Keratinocyte (primary cell): ENCODE measurements around the gene GNLY. TPM values are rescaled to one million over a fixed set of nuclear protein-coding genes. Genes with fewer than 3 reads are reported as not detected.

Experiments
- DNase-seq: peaks from one replicate; pipeline ENCODE4 v3.0.0-alpha.2; 2011; ENCODE audit warnings: low read depth, missing footprints, low spot score
- FAIRE-seq: peaks from 2 replicates; lab custom pipeline; 2011; peaks lifted over from hg19 to GRCh38; lab: Jason Lieb, UNC
- H2AFZ ChIP-seq: 2 replicates; pipeline ENCODE4 v1.6.0; 2012; ENCODE audit warnings: low read length, control low read depth, inconsistent platforms; ENCODE audit not compliant: control insufficient read depth
- H3K27ac ChIP-seq: 2 replicates; pipeline ENCODE4 v1.5.1; 2011; ENCODE audit warnings: low read length; ENCODE audit not compliant: control insufficient read depth, insufficient read depth
- H3K27me3 ChIP-seq: 3 replicates; pipeline ENCODE4 v1.6.0; 2011; ENCODE audit warnings: low read length; ENCODE audit not compliant: control insufficient read depth, insufficient read depth; ENCODE audit errors: extremely low read depth
- H3K36me3 ChIP-seq, 2 experiments: 2 replicates in 1 of 2; 3 replicates in 1 of 2; pipeline ENCODE4 v1.5.1; 2011; ENCODE audit warnings: low read length in 2 of 2, mild to moderate bottlenecking in 1 of 2; ENCODE audit not compliant: control insufficient read depth in 2 of 2, insufficient read depth in 2 of 2; ENCODE audit errors: extremely low read depth in 1 of 2
- H3K4me1 ChIP-seq: 3 replicates; pipeline ENCODE4 v1.5.1; 2011; ENCODE audit warnings: low read length; ENCODE audit not compliant: control insufficient read depth, insufficient read depth; ENCODE audit errors: extremely low read depth
- H3K4me2 ChIP-seq: 3 replicates; pipeline ENCODE4 v1.6.0; 2011; ENCODE audit warnings: low read depth, low read length; ENCODE audit not compliant: control insufficient read depth, insufficient read depth; ENCODE audit errors: extremely low read depth
- H3K4me3 ChIP-seq, 3 experiments: fragments of 200-600 bp in 1 of 3; sonication (generic) in 1 of 3; 2 replicates in 2 of 3; 3 replicates in 1 of 3; pipeline ENCODE4 v1.5.1; 2011 to 2016; ENCODE audit warnings: low read length in 3 of 3, mild to moderate bottlenecking in 3 of 3, control low read depth in 2 of 3, inconsistent platforms in 1 of 3, low read depth in 1 of 3, mixed read lengths in 1 of 3, mixed run types in 1 of 3, moderate library complexity in 1 of 3; ENCODE audit not compliant: control insufficient read depth in 2 of 3, insufficient read depth in 2 of 3; ENCODE audit errors: extremely low read depth in 1 of 3
- H3K79me2 ChIP-seq: 2 replicates; pipeline ENCODE4 v1.6.0; 2012; ENCODE audit warnings: low read length; ENCODE audit not compliant: control insufficient read depth, insufficient read depth
- H3K9ac ChIP-seq: 3 replicates; pipeline ENCODE4 v1.6.0; 2011; ENCODE audit warnings: low read length; ENCODE audit not compliant: control insufficient read depth, insufficient read depth; ENCODE audit errors: extremely low read depth
- H3K9me1 ChIP-seq: 3 replicates; pipeline ENCODE4 v1.6.0; 2011; ENCODE audit warnings: low read length; ENCODE audit not compliant: control insufficient read depth, insufficient read depth; ENCODE audit errors: extremely low read depth
- H3K9me3 ChIP-seq: 2 replicates; pipeline ENCODE4 v1.5.1; 2012; ENCODE audit warnings: low read depth, low read length; ENCODE audit not compliant: control insufficient read depth
- H4K20me1 ChIP-seq: 3 replicates; pipeline ENCODE4 v1.6.0; 2011; ENCODE audit warnings: low read length; ENCODE audit not compliant: control insufficient read depth, insufficient read depth; ENCODE audit errors: extremely low read depth
- CTCF ChIP-seq, 3 experiments: IDR thresholded peaks in 1 of 3; conservative IDR thresholded peaks in 1 of 3; optimal IDR thresholded peaks in 1 of 3; 2 replicates in 2 of 3; 3 replicates in 1 of 3; pipeline versions ENCODE3 to v1.5.1; 2011; ENCODE audit warnings: low read length in 3 of 3, mild to moderate bottlenecking in 3 of 3, moderate library complexity in 2 of 3, control low read depth in 1 of 3, inconsistent platforms in 1 of 3; ENCODE audit not compliant: insufficient read depth in 2 of 3; ENCODE audit errors: extremely low read depth in 1 of 3
- EZH2 ChIP-seq: IDR thresholded peaks from one replicate; pipeline ENCODE4 v1.6.1; 2012; ENCODE audit warnings: inconsistent platforms, mild to moderate bottlenecking, low read length, moderate library complexity
- dilution Hi-C: fragments of 300-500 bp; cut with MboI; formaldehyde crosslinking; loops from one replicate; pipeline ENCODE4 v1.7.0; 2020; ENCODE audit warnings: low sequenced_read_pairs; ENCODE audit not compliant: extremely low pct_ligation_motif_present
- polyA plus RNA-seq, 5 experiments: library from polyadenylated mRNA; depleted of rRNA in 3 of 5; stranded (reverse) in 3 of 5; stranded (forward) in 1 of 5; unstranded in 1 of 5; fragments of >200 nt; gene quantifications; 1 replicate in 1 of 5; 2 replicates in 3 of 5; 3 replicates in 1 of 5; pipeline versions ENCODE4 v1.2.1 to v1.2.3, GENCODE V29; 2011 to 2012; ENCODE audit warnings: missing spikeins in 2 of 5, low read depth in 1 of 5, low replicate concordance in 1 of 5

The GNLY gene
- polyA plus RNA-seq, 1 donor (not counting 4 experiments of a cell fraction or from before 2014, with no cell fraction given): not detected

GRCh38 chr2:85737481-85737880 is 43.3 kb downstream of the GNLY start:
- H3K79me2 ChIP-seq: no peaks in the 10 kb centered on the region
- no peak overlapping the region for H3K9ac ChIP-seq
- H3K9me1 ChIP-seq: no peaks in the 10 kb centered on the region
- H3K4me2 ChIP-seq: no peak overlapping the region
- no peaks in the 10 kb centered on the region for H3K9me3 ChIP-seq
- H4K20me1 ChIP-seq: no peaks in the 10 kb centered on the region
- no peak overlapping the region for H3K27ac ChIP-seq
- H3K4me3 ChIP-seq: no peak overlapping the region
- FAIRE-seq (no peak), DNase-seq (no peak)
- H3K27me3 ChIP-seq: peaks cover 44% of the 10 kb centered on the region
- no peaks in the 10 kb centered on the region for H3K36me3 ChIP-seq
- no peak overlapping the region for H2AFZ ChIP-seq
- no peak for TF ChIP-seq EZH2
- TF ChIP-seq CTCF (optimal IDR thresholded peaks at IDR 0.05 in 1 of 3, IDR thresholded peaks at IDR 0.05 in 1 of 3, conservative IDR thresholded peaks at IDR 0.05 in 1 of 3; ENCODE audit: extremely low read depth in 1 of 3, insufficient read depth in 2 of 3, low read length in 3 of 3): no peak
- dilution Hi-C loops: no loop called here
- peaks cover 12% of the 10 kb centered on the region for H3K4me1 ChIP-seq

GRCh38 chr2:85737961-85738360 is 43.8 kb downstream of the GNLY start:
- no peak overlapping the region for H3K4me3 ChIP-seq
- H2AFZ ChIP-seq: no peak overlapping the region
- dilution Hi-C loops: no loop called here
- DNase-seq: no peak
- no peak overlapping the region for H3K27ac ChIP-seq
- peaks cover 16% of the 10 kb centered on the region for H3K4me1 ChIP-seq
- no peaks in the 10 kb centered on the region for H3K36me3 ChIP-seq
- no peaks in the 10 kb centered on the region for H3K9me1 ChIP-seq
- H3K9ac ChIP-seq: no peak overlapping the region
- no peak for FAIRE-seq
- no peaks in the 10 kb centered on the region for H4K20me1 ChIP-seq
- no peak overlapping the region for H3K4me2 ChIP-seq
- no peaks in the 10 kb centered on the region for H3K9me3 ChIP-seq
- H3K27me3 ChIP-seq: peaks cover 44% of the 10 kb centered on the region
- H3K79me2 ChIP-seq: no peaks in the 10 kb centered on the region
- TF ChIP-seq EZH2: no peak
- TF ChIP-seq CTCF (optimal IDR thresholded peaks at IDR 0.05 in 1 of 3, IDR thresholded peaks at IDR 0.05 in 1 of 3, conservative IDR thresholded peaks at IDR 0.05 in 1 of 3; ENCODE audit: extremely low read depth in 1 of 3, insufficient read depth in 2 of 3, low read length in 3 of 3): no peak
